ENCODE results near the gene UBAP2. TPM values are rescaled to one million over a fixed set of nuclear protein-coding genes. Genes with fewer than 3 reads are reported as not detected.

The UBAP2 gene
- total and polyA plus RNA-seq, 4 donors: 25.3 to 34.4 (median 30.4) TPM

DNA sequence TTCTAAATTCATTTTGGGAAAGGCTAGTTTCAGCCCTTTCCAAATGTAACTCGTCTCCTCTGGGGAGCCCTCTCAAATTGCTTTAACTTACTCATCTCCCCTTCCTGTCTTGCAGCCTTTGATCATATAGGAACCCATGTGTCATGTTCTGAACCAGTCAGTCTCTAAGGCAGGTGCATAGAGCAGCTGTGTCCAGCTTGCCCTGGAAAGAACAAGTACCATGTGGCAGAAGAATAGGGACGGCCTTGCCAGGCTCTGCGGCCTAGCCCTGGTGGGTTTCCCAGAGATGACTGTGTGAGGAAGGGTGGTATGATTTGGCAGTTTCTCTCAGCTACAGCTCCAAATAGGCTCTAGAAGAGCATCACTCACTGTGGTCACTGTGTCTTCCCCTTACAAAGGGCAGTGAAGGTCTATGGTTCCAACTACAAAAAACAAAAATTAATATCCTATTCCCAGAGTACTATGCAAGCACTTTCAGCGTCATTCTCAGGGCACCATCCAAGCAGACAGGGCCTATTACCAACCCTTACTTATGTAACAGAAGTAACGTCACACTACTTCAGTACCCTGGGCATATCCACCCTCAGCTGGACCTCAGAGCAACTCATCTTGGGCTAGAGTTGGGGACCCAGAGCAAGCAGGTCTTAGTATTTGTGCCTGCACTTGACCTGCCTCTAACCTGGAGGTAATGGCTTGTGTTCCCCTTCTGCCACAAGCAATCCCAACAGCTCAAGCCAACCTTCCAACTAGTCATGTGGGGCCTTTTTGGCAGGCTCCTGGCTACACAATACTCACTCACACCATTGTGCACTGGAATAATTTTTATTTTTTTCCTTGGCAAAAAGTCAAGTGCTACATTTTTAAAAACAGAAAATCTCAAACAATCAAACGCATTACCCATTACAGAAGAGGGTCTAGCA lies 37.2 kb upstream of the UBAP2 start:
- H3K9me3 ChIP-seq (ENCODE audit: control insufficient read depth, insufficient read depth, low read length): no peaks in the 10 kb centered on the region
- peak overlapping the region; percentile 78 for H3K27ac ChIP-seq (ENCODE audit: low read depth, low read length)
- DNase-seq (ENCODE audit: low read depth in 4 of 6, low spot score in 6 of 6): peak in 1 of 6 donors; percentile 16
- H3K36me3 ChIP-seq (ENCODE audit: control insufficient read depth, insufficient read depth, low read length): peaks cover 32% of the 10 kb centered on the region
- WGBS (ENCODE audit: insufficient coverage): 70% methylated on average over 3 of the region's 6 CpGs
- peaks cover 26% of the 10 kb centered on the region for H3K4me1 ChIP-seq (ENCODE audit: control insufficient read depth, insufficient read depth, low read length)
- no peaks in the 10 kb centered on the region for H3K27me3 ChIP-seq (ENCODE audit: control insufficient read depth, insufficient read depth, low read length)
- H3K4me3 ChIP-seq (ENCODE audit: low read depth, low read length): no peak overlapping the region

DNA sequence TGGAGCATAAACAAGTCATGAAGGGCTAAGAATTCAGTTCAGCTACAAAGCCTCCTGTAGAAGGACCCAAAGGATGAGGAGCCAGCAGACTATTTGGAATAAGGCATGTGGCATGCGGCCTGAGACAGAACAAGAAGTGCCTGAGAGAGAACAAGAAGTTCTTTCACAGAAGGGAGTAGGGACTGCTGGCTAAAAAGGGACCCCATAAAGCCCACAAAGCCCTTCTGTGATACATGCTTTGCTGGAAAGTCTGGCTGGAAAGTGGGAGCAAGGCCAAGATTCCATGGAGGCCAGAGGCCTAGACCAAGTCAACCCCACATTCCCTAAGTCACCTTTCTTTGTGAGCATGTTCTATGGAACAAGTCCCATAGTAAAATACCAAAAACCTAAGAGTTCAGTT lies 35.9 kb upstream of the UBAP2 start:
- Histone ChIP-seq H3K4me3 (ENCODE audit: low read depth, low read length) (no peak overlapping the region), H3K36me3 (ENCODE audit: control insufficient read depth, insufficient read depth, low read length) (peaks cover 23% of the 10 kb centered on the region), H3K4me1 (ENCODE audit: control insufficient read depth, insufficient read depth, low read length) (peaks cover 26% of the 10 kb centered on the region), H3K9me3 (ENCODE audit: control insufficient read depth, insufficient read depth, low read length) (no peaks in the 10 kb centered on the region), H3K27ac (ENCODE audit: low read depth, low read length) (peak overlapping the region; percentile 80), H3K27me3 (ENCODE audit: control insufficient read depth, insufficient read depth, low read length) (no peaks in the 10 kb centered on the region)
- WGBS (ENCODE audit: insufficient coverage): 44% methylated on average over 1 of the region's 1 CpG
- peak; percentile 38 to 90 (median 70) for DNase-seq (ENCODE audit: low read depth in 4 of 6, low spot score in 6 of 6)

DNA sequence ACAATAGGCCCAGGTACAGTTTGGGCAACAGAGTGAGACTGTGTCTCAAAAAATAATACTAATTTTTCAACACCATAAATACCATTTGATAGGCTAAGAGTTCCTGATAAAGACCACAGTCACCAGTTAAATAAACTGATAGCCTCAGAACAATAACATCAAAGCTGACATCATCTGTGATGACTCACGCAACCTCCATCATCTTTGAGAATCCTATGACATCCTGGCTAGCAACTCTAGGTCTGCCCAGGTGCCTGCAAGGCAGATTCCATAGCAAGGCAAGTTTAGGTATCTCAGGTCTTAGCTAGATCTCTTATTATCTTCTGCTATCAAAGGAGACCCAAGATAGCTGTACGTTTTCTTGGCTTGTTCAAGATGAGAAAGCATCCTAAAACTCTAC lies 30.5 kb upstream of the UBAP2 start:
- Histone ChIP-seq H3K4me1 (ENCODE audit: control insufficient read depth, insufficient read depth, low read length) (peaks cover 5% of the 10 kb centered on the region), H3K4me3 (ENCODE audit: low read depth, low read length) (no peak overlapping the region)

DNA sequence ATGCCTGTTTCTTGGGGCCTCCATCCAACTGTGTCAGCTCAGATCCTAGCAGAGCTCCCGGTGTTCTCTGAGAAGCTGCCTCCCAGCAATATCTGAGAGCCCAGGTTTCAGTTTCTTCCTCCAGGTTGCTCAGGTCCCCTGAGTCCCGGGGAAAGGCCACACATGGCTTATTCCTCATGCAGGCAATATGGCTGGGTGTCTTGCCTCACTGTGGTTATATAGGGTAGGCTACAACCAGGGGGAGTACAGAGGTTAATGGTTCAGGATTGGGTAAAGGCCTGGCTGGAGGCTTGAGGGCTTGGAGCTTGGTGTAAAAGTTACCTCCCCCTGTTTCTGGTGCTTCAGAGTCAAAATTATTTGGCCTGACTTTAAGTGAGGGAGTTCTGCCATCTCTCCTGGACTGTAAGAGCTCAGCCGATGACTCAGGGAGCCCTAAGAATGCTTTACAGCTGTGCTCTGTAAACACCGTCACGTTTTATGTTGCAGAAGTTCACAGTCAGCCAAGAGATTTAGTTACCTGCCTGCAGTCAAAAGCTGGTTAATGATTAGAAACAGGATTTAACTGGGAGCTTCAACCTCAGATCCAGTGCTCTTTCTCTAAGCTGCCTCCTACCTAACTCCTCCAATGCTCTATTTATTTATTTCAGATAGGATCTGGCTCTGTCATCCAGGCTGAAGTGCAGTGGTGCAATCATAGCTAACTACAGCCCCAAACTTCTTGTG lies 24.3 kb upstream of the UBAP2 start:
- no peaks in the 10 kb centered on the region for H3K4me1 ChIP-seq (ENCODE audit: control insufficient read depth, insufficient read depth, low read length)
- H3K27me3 ChIP-seq (ENCODE audit: control insufficient read depth, insufficient read depth, low read length): no peaks in the 10 kb centered on the region
- H3K4me3 ChIP-seq (ENCODE audit: low read depth, low read length): no peak overlapping the region
- peak in 1 of 6 donors; percentile 4 for DNase-seq (ENCODE audit: low read depth in 4 of 6, low spot score in 6 of 6)
- WGBS (ENCODE audit: insufficient coverage): 83% methylated on average over 3 of the region's 5 CpGs
- H3K36me3 ChIP-seq (ENCODE audit: control insufficient read depth, insufficient read depth, low read length): no peaks in the 10 kb centered on the region
- no peak overlapping the region for H3K27ac ChIP-seq (ENCODE audit: low read depth, low read length)
- H3K9me3 ChIP-seq (ENCODE audit: control insufficient read depth, insufficient read depth, low read length): no peaks in the 10 kb centered on the region

More for the DNA sequence above, 30.5 kb upstream of the UBAP2 start:
- Histone ChIP-seq H3K27me3 (ENCODE audit: control insufficient read depth, insufficient read depth, low read length) (no peaks in the 10 kb centered on the region), H3K36me3 (ENCODE audit: control insufficient read depth, insufficient read depth, low read length) (no peaks in the 10 kb centered on the region), H3K27ac (ENCODE audit: low read depth, low read length) (no peak overlapping the region), H3K9me3 (ENCODE audit: control insufficient read depth, insufficient read depth, low read length) (no peaks in the 10 kb centered on the region)
- DNase-seq (ENCODE audit: low read depth in 4 of 6, low spot score in 6 of 6): no peak
- WGBS (ENCODE audit: insufficient coverage): 90% methylated on average over 2 of the region's 2 CpGs

DNA sequence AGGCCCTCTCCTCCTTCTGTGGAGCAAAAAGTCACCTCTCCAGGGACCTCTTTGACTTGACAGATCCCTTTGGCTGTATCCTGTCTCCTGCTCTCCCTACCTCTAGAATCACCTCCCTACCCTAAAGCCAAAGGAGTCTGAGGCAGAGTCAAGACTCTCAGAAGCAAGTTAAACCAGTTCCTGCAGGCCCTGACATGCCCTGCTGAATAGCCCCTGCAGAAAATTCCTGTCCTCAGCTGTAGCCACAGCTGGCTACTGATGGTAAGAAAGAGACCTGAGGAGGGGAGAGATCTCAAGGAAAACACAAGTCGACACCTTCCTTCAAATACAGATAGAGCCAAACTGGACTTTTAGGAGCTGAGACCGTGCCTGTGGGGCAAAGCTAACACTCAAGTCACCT lies 23.7 kb upstream of the UBAP2 start:
- H3K9me3 ChIP-seq (ENCODE audit: control insufficient read depth, insufficient read depth, low read length): no peaks in the 10 kb centered on the region
- H3K36me3 ChIP-seq (ENCODE audit: control insufficient read depth, insufficient read depth, low read length): no peaks in the 10 kb centered on the region
- no peak overlapping the region for H3K4me3 ChIP-seq (ENCODE audit: low read depth, low read length)
- DNase-seq (ENCODE audit: low read depth in 4 of 6, low spot score in 6 of 6): no peak
- no peak overlapping the region for H3K27ac ChIP-seq (ENCODE audit: low read depth, low read length)
- no peaks in the 10 kb centered on the region for H3K4me1 ChIP-seq (ENCODE audit: control insufficient read depth, insufficient read depth, low read length)
- H3K27me3 ChIP-seq (ENCODE audit: control insufficient read depth, insufficient read depth, low read length): no peaks in the 10 kb centered on the region
- WGBS (ENCODE audit: insufficient coverage): 80% methylated on average over 1 of the region's 2 CpGs

DNA sequence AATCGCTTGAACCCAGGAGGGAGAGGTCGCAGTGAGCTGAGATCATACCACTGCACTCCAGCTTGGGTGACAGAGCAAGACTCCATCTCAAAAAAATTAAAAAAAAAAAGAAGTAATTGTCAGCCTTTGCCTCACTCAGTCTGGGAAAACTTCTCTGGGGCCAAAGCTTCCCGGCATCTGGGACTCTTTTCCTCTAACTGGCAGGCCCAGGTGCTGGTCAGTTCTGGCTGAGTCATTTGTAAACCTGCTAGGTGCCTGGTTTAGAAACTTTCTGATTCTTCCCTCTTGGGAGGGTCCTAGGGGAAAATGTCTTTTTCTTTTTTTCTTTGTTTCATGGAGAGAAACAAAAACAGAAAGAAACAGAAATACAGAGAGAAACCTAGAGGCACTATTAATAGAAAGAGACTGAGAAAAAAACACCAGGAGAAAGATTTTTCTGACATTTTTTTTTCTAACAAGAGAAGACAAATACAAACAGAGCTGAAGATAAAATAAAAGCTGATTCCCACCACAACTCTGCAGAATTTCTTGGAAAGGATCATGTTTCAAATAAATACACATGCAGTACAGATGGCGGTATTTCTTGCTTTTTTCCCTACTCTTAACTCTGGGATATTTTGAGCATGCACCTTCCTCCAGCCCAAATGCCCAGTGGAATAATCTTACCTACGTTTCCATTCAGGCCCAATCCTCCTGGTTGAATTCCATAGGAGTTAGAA lies 22.1 kb upstream of the UBAP2 start:
- peak in 1 of 6 donors; percentile 25 for DNase-seq (ENCODE audit: low read depth in 4 of 6, low spot score in 6 of 6)
- Histone ChIP-seq H3K27me3 (ENCODE audit: control insufficient read depth, insufficient read depth, low read length) (no peaks in the 10 kb centered on the region), H3K9me3 (ENCODE audit: control insufficient read depth, insufficient read depth, low read length) (no peaks in the 10 kb centered on the region), H3K27ac (ENCODE audit: low read depth, low read length) (no peak overlapping the region), H3K4me3 (ENCODE audit: low read depth, low read length) (no peak overlapping the region), H3K36me3 (ENCODE audit: control insufficient read depth, insufficient read depth, low read length) (no peaks in the 10 kb centered on the region), H3K4me1 (ENCODE audit: control insufficient read depth, insufficient read depth, low read length) (no peaks in the 10 kb centered on the region)
- 71% methylated on average over 1 of the region's 5 CpGs for WGBS (ENCODE audit: insufficient coverage)

DNA sequence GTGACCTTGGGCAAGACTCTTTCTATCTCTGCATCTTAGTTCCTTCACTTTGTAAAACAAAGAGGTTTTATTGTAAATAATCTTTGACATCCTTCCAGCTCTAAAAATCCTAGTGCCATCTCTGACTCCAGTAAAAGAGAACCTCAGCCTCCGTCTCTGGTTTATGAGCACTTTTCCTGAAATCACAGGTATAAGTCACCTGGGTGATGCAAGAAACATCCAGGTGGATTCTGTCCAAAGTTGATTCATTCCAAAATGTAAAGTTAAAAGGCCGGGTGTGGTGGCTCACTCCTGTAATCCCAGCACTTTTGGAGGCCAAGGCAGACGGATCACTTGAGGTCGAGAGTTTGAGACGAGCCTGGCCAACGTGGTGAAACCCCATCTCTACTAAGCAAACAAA lies 21.1 kb upstream of the UBAP2 start:
- no peaks in the 10 kb centered on the region for H3K4me1 ChIP-seq (ENCODE audit: control insufficient read depth, insufficient read depth, low read length)
- no peak for DNase-seq (ENCODE audit: low read depth in 4 of 6, low spot score in 6 of 6)
- WGBS (ENCODE audit: insufficient coverage): 88% methylated on average over 5 of the region's 6 CpGs

DNA sequence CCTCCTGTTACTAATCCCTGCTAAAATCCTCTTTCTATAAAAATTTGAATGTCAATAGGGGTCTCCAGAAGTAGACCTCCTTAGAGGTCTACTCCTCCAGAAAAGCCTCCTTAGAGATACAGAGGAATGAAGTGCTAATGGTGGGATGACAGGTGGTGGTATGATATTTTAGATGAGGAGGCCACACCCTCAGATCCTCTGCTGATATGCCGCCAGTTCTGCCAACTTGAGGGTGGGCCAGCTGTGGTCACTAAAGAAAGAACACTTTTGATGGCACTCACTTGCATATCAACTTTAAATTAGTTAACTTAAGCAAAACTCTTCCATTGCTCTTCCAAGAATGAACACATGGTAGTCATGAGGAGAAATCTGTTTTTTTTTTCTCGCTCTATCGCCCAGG lies 16.9 kb upstream of the UBAP2 start:
- Histone ChIP-seq H3K27me3 (ENCODE audit: control insufficient read depth, insufficient read depth, low read length) (no peaks in the 10 kb centered on the region), H3K4me3 (ENCODE audit: low read depth, low read length) (no peak overlapping the region), H3K36me3 (ENCODE audit: control insufficient read depth, insufficient read depth, low read length) (no peaks in the 10 kb centered on the region), H3K4me1 (ENCODE audit: control insufficient read depth, insufficient read depth, low read length) (no peaks in the 10 kb centered on the region), H3K27ac (ENCODE audit: low read depth, low read length) (no peak overlapping the region), H3K9me3 (ENCODE audit: control insufficient read depth, insufficient read depth, low read length) (no peaks in the 10 kb centered on the region)
- no peak for DNase-seq (ENCODE audit: low read depth in 4 of 6, low spot score in 6 of 6)
- 60% methylated on average over 1 of the region's 3 CpGs for WGBS (ENCODE audit: insufficient coverage)

More for the DNA sequence above, 21.1 kb upstream of the UBAP2 start:
- no peaks in the 10 kb centered on the region for H3K9me3 ChIP-seq (ENCODE audit: control insufficient read depth, insufficient read depth, low read length)
- H3K36me3 ChIP-seq (ENCODE audit: control insufficient read depth, insufficient read depth, low read length): no peaks in the 10 kb centered on the region
- H3K27ac ChIP-seq (ENCODE audit: low read depth, low read length): no peak overlapping the region
- no peaks in the 10 kb centered on the region for H3K27me3 ChIP-seq (ENCODE audit: control insufficient read depth, insufficient read depth, low read length)
- H3K4me3 ChIP-seq (ENCODE audit: low read depth, low read length): no peak overlapping the region

DNA sequence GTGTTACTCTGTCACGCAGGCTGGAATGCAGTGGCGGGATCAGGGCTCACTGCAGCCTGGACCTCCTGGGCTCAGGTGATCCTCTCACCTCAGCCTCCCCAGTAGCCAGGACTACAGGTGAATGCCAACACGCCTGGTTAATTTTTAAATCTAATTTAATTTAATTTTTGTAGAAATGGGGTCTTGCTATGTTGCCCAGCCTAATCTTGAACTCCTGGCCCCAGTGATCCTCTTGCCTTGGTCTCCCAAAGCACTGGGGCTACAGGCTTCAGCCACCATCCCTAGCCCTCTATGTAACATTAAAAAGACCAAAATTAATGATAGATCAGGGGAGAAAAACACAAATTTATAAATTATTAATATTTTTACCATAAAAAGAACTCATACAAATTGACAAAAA lies 11.3 kb upstream of the UBAP2 start:
- Histone ChIP-seq H3K4me1 (ENCODE audit: control insufficient read depth, insufficient read depth, low read length) (no peaks in the 10 kb centered on the region), H3K9me3 (ENCODE audit: control insufficient read depth, insufficient read depth, low read length) (no peaks in the 10 kb centered on the region), H3K36me3 (ENCODE audit: control insufficient read depth, insufficient read depth, low read length) (no peaks in the 10 kb centered on the region), H3K27ac (ENCODE audit: low read depth, low read length) (no peak overlapping the region), H3K4me3 (ENCODE audit: low read depth, low read length) (no peak overlapping the region), H3K27me3 (ENCODE audit: control insufficient read depth, insufficient read depth, low read length) (no peaks in the 10 kb centered on the region)
- 100% methylated on average over 2 of the region's 3 CpGs for WGBS (ENCODE audit: insufficient coverage)
- DNase-seq (ENCODE audit: low read depth in 4 of 6, low spot score in 6 of 6): no peak
